OCI-LY1 (cell line): ENCODE data around the gene ATP8A2.

Source experiments
- H2AFZ ChIP-seq: fragments of 200-600 bp; sonication (generic), shearing (Covaris generic); 2 replicates; pipeline ENCODE4 v1.6.0; 2014; ENCODE audit warnings: antibody characterized with exemption, mild to moderate bottlenecking, low read length
- H3F3A ChIP-seq: fragments of 200-600 bp; sonication (generic), shearing (Covaris generic); 2 replicates; pipeline ENCODE4 v1.6.0; 2014; ENCODE audit warnings: mild to moderate bottlenecking, antibody characterized with exemption, low read length, moderate library complexity; ENCODE audit not compliant: insufficient read depth
- H3K27ac ChIP-seq: fragments of 200-600 bp; sonication (generic); 2 replicates; pipeline ENCODE4 v1.5.1; 2014; ENCODE audit warnings: low read length, mixed run types, mild to moderate bottlenecking, low read depth; ENCODE audit not compliant: poor library complexity, severe bottlenecking
- H3K27me3 ChIP-seq: fragments of 200-600 bp; sonication (generic); 2 replicates; pipeline ENCODE4 v1.6.0; 2014; ENCODE audit warnings: antibody characterized with exemption, mild to moderate bottlenecking, low read length, moderate library complexity; ENCODE audit not compliant: insufficient read depth
- H3K36me3 ChIP-seq: fragments of 200-600 bp; sonication (generic); 2 replicates; pipeline ENCODE4 v1.6.1; 2014; ENCODE audit warnings: mild to moderate bottlenecking, antibody characterized with exemption, low read length, moderate library complexity, mixed read lengths; ENCODE audit not compliant: insufficient read depth
- H3K4me1 ChIP-seq: fragments of 200-600 bp; sonication (generic); 2 replicates; pipeline ENCODE4 v1.5.1; 2014; ENCODE audit warnings: mild to moderate bottlenecking, low read length, moderate library complexity; ENCODE audit not compliant: insufficient read depth, severe bottlenecking
- H3K4me2 ChIP-seq: fragments of 200-600 bp; sonication (generic), shearing (Covaris generic); 2 replicates; pipeline ENCODE4 v1.6.1; 2014; ENCODE audit warnings: low read length
- H3K4me3 ChIP-seq: fragments of 200-600 bp; sonication (generic); 2 replicates; pipeline ENCODE4 v1.5.1; 2014; ENCODE audit warnings: low read length, low read depth, mild to moderate bottlenecking, mixed read lengths; ENCODE audit not compliant: poor library complexity, severe bottlenecking
- H3K79me2 ChIP-seq: fragments of 200-600 bp; shearing (Covaris generic); 2 replicates; pipeline ENCODE4 v1.6.1; 2016; ENCODE audit warnings: mixed run types, low read length, mixed read lengths; ENCODE audit not compliant: insufficient read depth
- H3K9ac ChIP-seq: fragments of 200-600 bp; sonication (generic), shearing (Covaris generic); 2 replicates; pipeline ENCODE4 v1.6.1; 2014; ENCODE audit warnings: mild to moderate bottlenecking, low read length, mixed read lengths
- H3K9me2 ChIP-seq: fragments of 200-600 bp; sonication (generic), shearing (Covaris generic); 2 replicates; pipeline ENCODE4 v1.6.1; 2014; ENCODE audit warnings: low read depth, mild to moderate bottlenecking, low read length, mixed read lengths
- H3K9me3 ChIP-seq: fragments of 200-600 bp; shearing (Covaris generic); 2 replicates; pipeline ENCODE4 v1.6.1; 2014; ENCODE audit warnings: low read length, mixed read lengths
- H4K20me1 ChIP-seq: fragments of 200-600 bp; sonication (generic), shearing (Covaris generic); 2 replicates; pipeline ENCODE4 v1.6.0; 2016; ENCODE audit warnings: mild to moderate bottlenecking, low read length; ENCODE audit not compliant: insufficient read depth
- EZH2 ChIP-seq: fragments of 200-600 bp; sonication (generic), shearing (Covaris generic); IDR thresholded peaks from 2 replicates; pipeline ENCODE4 v1.8.0; 2017; ENCODE audit warnings: borderline replicate concordance, mixed run types, mild to moderate bottlenecking, antibody characterized with exemption, low read length, moderate library complexity, mixed read lengths
- TF ChIP-seq, protein P1 (sequence below): fragments of 200-600 bp; sonication (generic), shearing (Covaris generic); IDR thresholded peaks from 2 replicates; pipeline ENCODE4 v1.5.1; 2017; ENCODE audit warnings: mild to moderate bottlenecking, antibody characterized with exemption, low read length, moderate library complexity, mixed read lengths

The ATP8A2 gene

DNA sequence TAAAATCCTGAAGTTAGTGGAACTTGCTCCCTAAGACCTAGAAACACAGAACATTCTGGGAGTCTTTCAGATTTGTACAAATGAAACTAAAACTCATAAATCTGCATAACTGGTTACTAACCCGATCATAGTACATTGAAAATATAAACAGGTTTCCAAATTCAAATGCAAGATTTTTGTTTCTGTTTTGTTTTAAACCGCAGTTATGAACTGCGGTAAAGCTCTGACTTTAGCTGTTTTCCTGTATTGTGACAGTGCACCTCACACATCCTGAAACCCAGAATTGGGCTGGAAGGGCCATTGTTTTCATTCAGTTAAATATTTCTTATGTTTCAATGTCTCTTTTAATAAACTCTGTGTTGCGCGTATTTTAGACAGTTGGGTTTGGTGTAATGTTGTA, 475.4 kb downstream of the ATP8A2 start:
- Histone ChIP-seq H3K36me3 (no peaks in the 10 kb centered on the region), H3K27ac (no peak overlapping the region), H4K20me1 (no peaks in the 10 kb centered on the region), H3K9me2 (no peaks in the 10 kb centered on the region), H3K27me3 (no peaks in the 10 kb centered on the region), H3K79me2 (no peaks in the 10 kb centered on the region), H3K4me2 (no peak overlapping the region), H3K9ac (no peak overlapping the region), H2AFZ (no peak overlapping the region), H3K4me3 (no peak overlapping the region), H3K9me3 (no peaks in the 10 kb centered on the region), H3F3A (no peaks in the 10 kb centered on the region), H3K4me1 (no peaks in the 10 kb centered on the region)
- TF ChIP-seq, protein P1, sequence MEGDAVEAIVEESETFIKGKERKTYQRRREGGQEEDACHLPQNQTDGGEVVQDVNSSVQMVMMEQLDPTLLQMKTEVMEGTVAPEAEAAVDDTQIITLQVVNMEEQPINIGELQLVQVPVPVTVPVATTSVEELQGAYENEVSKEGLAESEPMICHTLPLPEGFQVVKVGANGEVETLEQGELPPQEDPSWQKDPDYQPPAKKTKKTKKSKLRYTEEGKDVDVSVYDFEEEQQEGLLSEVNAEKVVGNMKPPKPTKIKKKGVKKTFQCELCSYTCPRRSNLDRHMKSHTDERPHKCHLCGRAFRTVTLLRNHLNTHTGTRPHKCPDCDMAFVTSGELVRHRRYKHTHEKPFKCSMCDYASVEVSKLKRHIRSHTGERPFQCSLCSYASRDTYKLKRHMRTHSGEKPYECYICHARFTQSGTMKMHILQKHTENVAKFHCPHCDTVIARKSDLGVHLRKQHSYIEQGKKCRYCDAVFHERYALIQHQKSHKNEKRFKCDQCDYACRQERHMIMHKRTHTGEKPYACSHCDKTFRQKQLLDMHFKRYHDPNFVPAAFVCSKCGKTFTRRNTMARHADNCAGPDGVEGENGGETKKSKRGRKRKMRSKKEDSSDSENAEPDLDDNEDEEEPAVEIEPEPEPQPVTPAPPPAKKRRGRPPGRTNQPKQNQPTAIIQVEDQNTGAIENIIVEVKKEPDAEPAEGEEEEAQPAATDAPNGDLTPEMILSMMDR, result no peak
- TF ChIP-seq EZH2, result no peak

DNA sequence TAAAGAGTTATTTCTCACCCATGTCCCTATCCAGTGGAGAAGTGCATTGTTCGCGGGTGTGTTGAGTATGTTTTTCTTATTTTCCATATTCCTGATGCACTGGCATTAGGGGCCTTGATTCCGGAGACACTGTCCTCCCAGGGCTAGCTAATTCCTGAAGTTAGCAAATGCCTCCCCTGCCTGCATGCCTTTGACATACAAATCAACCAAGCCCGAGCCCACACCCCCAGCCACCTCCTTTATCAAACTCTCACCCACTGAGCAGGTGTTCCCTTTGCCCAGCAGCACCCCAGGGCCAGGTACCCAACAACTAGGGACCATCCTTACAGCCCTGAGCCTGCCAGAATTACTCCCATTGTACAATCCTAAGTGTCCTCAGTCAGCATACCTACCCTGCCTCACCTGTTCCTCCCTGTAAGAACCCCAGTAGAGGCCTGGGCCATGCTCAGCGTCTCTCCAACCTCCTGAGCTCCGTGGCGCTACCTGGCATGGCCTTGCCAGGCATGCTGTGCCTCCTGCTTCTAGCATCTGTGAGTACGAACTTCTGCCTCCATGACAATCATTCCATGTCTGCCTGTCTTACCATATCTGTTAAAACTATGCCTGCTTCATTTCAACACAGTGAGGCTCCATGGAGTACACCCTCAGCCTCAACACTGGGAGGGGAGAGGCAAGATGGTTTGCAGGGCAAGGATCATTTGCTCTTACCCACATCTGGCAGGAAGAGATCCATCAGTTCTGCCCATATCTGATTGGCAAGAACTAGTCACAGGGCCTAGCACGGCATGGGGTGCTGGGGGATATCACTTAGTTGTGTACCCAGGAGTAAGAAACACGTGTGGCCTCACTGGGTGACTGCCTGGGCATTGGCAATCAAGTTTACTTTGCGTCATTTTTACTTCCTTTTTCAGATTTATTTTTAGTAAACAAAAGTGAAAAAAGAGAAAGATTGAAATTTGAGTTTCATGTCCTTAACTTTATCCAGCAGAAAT, 476.2 kb downstream of the ATP8A2 start:
- Histone ChIP-seq H3K27ac (no peak overlapping the region), H3K4me2 (no peak overlapping the region), H3K9me3 (no peaks in the 10 kb centered on the region), H3K9ac (no peak overlapping the region), H3F3A (no peaks in the 10 kb centered on the region), H3K79me2 (no peaks in the 10 kb centered on the region), H2AFZ (no peak overlapping the region), H3K27me3 (no peaks in the 10 kb centered on the region), H3K4me3 (no peak overlapping the region), H4K20me1 (no peaks in the 10 kb centered on the region), H3K9me2 (no peaks in the 10 kb centered on the region), H3K36me3 (no peaks in the 10 kb centered on the region), H3K4me1 (no peaks in the 10 kb centered on the region)
- no peak for TF ChIP-seq EZH2
- TF ChIP-seq, protein P1, result no peak

DNA sequence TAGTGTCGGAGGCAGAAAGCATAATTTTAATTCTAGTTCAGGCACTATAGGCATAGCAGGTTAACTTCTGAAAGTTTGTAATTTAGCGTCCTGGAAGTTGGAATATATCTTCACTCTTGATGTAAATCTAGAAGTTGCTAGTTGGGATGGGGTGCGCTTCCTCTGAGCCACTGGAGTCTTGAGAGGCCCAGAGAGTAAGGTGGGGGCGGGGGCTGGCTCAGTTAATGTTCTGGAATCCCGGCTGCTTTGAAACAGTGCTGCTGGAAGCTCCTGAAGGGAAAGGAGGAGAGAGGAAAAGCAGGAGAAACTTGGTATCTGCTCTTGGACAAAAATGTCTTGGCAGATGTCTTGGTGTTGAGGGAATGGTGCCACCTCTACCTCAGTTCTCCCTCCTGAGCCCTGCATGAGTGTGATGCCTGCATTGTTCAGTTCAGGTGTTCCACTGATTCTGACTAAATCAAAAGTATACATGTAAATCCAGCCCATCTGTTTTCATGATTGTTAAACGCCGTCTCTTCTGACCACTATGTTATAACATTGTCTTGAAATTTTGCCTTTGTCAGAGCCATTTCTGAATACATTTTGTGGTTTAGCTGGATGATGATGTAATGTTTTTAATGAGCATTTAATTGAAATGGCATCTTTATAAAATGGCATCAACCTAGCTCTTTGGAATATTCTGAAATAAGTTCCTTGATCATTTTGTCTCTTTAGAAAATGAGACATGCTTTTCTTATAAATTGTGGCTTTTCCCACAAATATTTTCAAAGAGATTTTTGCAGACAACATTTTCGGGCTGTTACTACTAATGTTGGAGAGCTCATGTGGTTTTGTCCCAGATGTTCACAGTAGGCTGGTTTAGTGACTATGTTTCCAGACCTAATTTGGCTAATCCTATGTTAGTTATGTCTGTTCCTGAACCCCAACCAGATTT, 477.3 kb downstream of the ATP8A2 start:
- no peaks in the 10 kb centered on the region for H3K27me3 ChIP-seq
- TF ChIP-seq, protein P1, result no peak
- no peak for TF ChIP-seq EZH2
- no peak overlapping the region for H3K27ac ChIP-seq
- H3K9me2 ChIP-seq, result no peaks in the 10 kb centered on the region
- no peaks in the 10 kb centered on the region for H4K20me1 ChIP-seq
- no peak overlapping the region for H2AFZ ChIP-seq
- no peak overlapping the region for H3K4me3 ChIP-seq
- no peak overlapping the region for H3K4me2 ChIP-seq
- H3F3A ChIP-seq, result no peaks in the 10 kb centered on the region
- no peak overlapping the region for H3K9ac ChIP-seq
- H3K4me1 ChIP-seq, result no peaks in the 10 kb centered on the region
- no peaks in the 10 kb centered on the region for H3K36me3 ChIP-seq
- no peaks in the 10 kb centered on the region for H3K9me3 ChIP-seq
- no peaks in the 10 kb centered on the region for H3K79me2 ChIP-seq
